GM12878 (cell line): ENCODE data around the gene KLK12.

Experiments used
- CREM ChIP-seq: IDR thresholded peaks from 2 replicates; pipeline ENCODE4 v1.6.1; 2014; ENCODE audit warnings: antibody characterized with exemption, low read depth
- EZH2 ChIP-seq: IDR thresholded peaks from 2 replicates; pipeline ENCODE4 v1.6.1; 2012; ENCODE audit warnings: low read depth, mild to moderate bottlenecking, control low read depth, inconsistent platforms, low read length, borderline replicate concordance; ENCODE audit not compliant: control insufficient read depth
- FOXM1 ChIP-seq: IDR thresholded peaks from 2 replicates; pipeline ENCODE4 v1.6.1; 2012; ENCODE audit warnings: low read depth, mild to moderate bottlenecking, inconsistent platforms, low read length, moderate library complexity
- GABPA ChIP-seq: IDR thresholded peaks from 2 replicates; pipeline ENCODE4 v1.6.1; 2014; ENCODE audit warnings: antibody characterized with exemption, low read depth, mild to moderate bottlenecking, inconsistent platforms
- HCFC1 ChIP-seq: fragments of 150-350 bp; IDR thresholded peaks from 2 replicates; pipeline ENCODE4 v1.6.1; 2014; ENCODE audit warnings: low read length
- NBN ChIP-seq: fragments of 450-650 bp; IDR thresholded peaks from 2 replicates; pipeline ENCODE4 v1.6.1; 2016
- NFIC ChIP-seq: IDR thresholded peaks from 2 replicates; pipeline ENCODE4 v1.6.1; 2012; ENCODE audit warnings: low read depth, mild to moderate bottlenecking, inconsistent platforms, low read length, moderate library complexity
- POLR2A ChIP-seq: IDR thresholded peaks from 2 replicates; pipeline ENCODE4 v1.6.1; 2011; ENCODE audit warnings: low read depth, mild to moderate bottlenecking, low read length
- POU2F2 ChIP-seq: IDR thresholded peaks from 3 replicates; pipeline ENCODE4 v1.6.1; 2011; ENCODE audit warnings: low read depth, mild to moderate bottlenecking, low read length, borderline replicate concordance
- RB1 ChIP-seq: fragments of 450-650 bp; formaldehyde crosslinking; IDR thresholded peaks from 2 replicates; pipeline ENCODE4 v1.6.1; 2017; ENCODE audit warnings: mild to moderate bottlenecking, borderline replicate concordance
- ZNF274 ChIP-seq: IDR thresholded peaks from one replicate; pipeline ENCODE4 v1.8.0; 2011; ENCODE audit not compliant: insufficient read length, insufficient read depth
- TF ChIP-seq, protein P1 (sequence below), 3 experiments: IDR thresholded peaks in 2 of 3; conservative IDR thresholded peaks in 1 of 3; 2 replicates each; pipeline ENCODE4 v1.5.1; 2011; ENCODE audit warnings: low read depth in 3 of 3, low read length in 3 of 3, mild to moderate bottlenecking in 3 of 3, control low read depth in 2 of 3, moderate library complexity in 2 of 3, inconsistent platforms in 1 of 3, mixed read lengths in 1 of 3; ENCODE audit not compliant: control insufficient read depth in 2 of 3, insufficient read depth in 1 of 3; ENCODE audit errors: extremely low read depth in 1 of 3
- TF ChIP-seq, protein P2 (sequence below): fragments of 450-650 bp; IDR thresholded peaks from 2 replicates; pipeline ENCODE4 v1.6.1; 2017; ENCODE audit warnings: low read depth, mild to moderate bottlenecking, moderate library complexity
- TF ChIP-seq, protein P3 (sequence below): IDR thresholded peaks from 2 replicates; pipeline ENCODE4 v1.6.1; 2012; ENCODE audit warnings: low read depth, low read length, improper control_type of control experiment

DNA sequence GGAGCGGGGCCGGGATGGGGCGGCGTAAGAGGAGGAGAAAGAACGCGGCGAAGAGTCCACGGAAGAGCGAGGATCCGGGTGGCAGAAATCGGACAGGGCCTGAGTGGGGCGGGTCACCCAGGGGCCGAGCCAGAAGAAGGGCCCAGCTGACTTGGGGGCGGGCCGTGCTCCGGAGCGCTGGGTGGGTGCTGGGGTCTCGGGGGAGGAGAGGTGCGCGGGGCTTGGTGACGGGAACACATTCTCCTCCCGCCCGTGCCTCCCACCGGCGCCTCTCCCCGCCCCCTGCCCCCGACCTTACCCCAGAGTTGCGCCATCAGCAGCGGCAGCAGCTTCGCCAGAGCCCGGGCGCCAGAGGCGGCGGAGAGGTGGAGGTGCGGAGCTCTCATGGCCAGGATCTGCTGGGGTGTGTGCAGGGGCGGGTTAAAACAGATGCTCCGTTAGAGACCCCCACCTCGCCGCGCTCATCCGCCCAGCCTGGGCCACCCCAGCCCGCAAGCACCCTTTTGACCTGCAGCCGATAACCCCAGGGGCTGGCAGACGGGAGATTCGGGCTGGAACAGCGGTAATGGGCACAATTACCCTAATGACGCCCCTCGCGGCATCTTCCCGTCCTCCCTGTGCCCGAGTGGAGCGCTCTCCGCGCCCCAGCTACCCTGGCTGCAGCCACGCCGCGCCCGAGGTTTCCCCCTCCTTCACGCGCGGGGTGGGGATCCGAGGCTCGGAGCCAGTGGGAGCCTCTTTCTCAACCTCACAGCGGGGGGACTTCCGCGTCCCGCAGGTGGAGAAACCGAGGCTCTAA lies 15.9 kb downstream of the KLK12 start:
- TF ChIP-seq NBN = no peak
- TF ChIP-seq, protein P1, sequence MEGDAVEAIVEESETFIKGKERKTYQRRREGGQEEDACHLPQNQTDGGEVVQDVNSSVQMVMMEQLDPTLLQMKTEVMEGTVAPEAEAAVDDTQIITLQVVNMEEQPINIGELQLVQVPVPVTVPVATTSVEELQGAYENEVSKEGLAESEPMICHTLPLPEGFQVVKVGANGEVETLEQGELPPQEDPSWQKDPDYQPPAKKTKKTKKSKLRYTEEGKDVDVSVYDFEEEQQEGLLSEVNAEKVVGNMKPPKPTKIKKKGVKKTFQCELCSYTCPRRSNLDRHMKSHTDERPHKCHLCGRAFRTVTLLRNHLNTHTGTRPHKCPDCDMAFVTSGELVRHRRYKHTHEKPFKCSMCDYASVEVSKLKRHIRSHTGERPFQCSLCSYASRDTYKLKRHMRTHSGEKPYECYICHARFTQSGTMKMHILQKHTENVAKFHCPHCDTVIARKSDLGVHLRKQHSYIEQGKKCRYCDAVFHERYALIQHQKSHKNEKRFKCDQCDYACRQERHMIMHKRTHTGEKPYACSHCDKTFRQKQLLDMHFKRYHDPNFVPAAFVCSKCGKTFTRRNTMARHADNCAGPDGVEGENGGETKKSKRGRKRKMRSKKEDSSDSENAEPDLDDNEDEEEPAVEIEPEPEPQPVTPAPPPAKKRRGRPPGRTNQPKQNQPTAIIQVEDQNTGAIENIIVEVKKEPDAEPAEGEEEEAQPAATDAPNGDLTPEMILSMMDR (IDR thresholded peaks at IDR 0.05 in 2 of 3, conservative IDR thresholded peaks at IDR 0.05 in 1 of 3; ENCODE audit: control insufficient read depth in 2 of 3, extremely low read depth in 1 of 3, insufficient read depth in 1 of 3, low read depth in 3 of 3, low read length in 3 of 3) = no peak
- no peak for TF ChIP-seq HCFC1
- TF ChIP-seq CREM = no peak
- no peak for TF ChIP-seq ZNF274
- TF ChIP-seq EZH2 = no peak
- TF ChIP-seq, protein P2, sequence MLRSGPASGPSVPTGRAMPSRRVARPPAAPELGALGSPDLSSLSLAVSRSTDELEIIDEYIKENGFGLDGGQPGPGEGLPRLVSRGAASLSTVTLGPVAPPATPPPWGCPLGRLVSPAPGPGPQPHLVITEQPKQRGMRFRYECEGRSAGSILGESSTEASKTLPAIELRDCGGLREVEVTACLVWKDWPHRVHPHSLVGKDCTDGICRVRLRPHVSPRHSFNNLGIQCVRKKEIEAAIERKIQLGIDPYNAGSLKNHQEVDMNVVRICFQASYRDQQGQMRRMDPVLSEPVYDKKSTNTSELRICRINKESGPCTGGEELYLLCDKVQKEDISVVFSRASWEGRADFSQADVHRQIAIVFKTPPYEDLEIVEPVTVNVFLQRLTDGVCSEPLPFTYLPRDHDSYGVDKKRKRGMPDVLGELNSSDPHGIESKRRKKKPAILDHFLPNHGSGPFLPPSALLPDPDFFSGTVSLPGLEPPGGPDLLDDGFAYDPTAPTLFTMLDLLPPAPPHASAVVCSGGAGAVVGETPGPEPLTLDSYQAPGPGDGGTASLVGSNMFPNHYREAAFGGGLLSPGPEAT = no peak
- TF ChIP-seq, protein P3, sequence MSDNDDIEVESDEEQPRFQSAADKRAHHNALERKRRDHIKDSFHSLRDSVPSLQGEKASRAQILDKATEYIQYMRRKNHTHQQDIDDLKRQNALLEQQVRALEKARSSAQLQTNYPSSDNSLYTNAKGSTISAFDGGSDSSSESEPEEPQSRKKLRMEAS = no peak
- TF ChIP-seq GABPA = no peak
- TF ChIP-seq NFIC = no peak
- no peak for TF ChIP-seq FOXM1
- no peak for TF ChIP-seq RB1
- no peak for TF ChIP-seq POLR2A
- no peak for TF ChIP-seq POU2F2
